Inflammatory macrophage (primary cell): ENCODE results near the gene FLT3LG.
"Not testable (repeated sequence)": the region's sequence is repeated elsewhere in the genome, so short reads cannot be mapped to it uniquely, and the experiment has no call there.

Source experiments
- DNase-seq, 2 donors: peaks; one replicate each; pipeline ENCODE4 v3.0.0-alpha.2; 2020 to 2022

FLT3LG gene

DNA sequence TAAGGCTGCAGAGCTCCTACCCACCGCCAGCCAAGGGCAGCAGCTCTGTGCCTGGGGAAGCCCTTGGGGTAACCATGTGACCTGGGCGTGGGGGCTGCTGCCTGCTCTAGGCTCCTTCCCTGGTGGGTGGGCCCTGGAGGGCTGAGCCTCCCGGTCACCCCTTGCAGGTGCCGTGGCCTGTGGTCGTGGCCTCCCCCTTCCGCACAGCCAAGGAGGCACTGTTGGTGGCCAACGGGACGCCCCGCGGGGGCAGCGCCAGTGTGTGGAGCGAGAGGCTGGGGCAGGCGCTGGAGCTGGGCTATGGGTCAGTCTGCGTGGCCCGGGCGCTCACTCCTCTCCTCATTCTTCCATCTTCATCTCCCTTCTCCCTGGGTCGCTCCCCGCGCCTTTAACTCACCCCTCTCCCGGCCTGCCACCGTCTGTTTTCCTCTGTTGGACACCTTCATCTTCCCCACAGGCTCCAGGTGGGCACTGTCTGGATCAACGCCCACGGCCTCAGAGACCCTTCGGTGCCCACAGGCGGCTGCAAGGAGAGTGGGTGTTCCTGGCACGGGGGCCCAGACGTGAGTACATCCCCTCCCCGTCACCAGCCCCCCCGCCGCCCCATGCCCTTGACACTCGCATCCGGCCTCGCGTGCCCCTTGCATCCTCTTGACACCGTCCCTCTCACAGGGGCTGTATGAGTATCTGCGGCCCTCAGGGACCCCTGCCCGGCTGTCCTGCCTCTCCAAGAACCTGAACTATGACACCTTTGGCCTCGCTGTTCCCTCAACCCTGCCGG lies 9.9 kb upstream of the FLT3LG start:
- DNase-seq, result no peak

DNA sequence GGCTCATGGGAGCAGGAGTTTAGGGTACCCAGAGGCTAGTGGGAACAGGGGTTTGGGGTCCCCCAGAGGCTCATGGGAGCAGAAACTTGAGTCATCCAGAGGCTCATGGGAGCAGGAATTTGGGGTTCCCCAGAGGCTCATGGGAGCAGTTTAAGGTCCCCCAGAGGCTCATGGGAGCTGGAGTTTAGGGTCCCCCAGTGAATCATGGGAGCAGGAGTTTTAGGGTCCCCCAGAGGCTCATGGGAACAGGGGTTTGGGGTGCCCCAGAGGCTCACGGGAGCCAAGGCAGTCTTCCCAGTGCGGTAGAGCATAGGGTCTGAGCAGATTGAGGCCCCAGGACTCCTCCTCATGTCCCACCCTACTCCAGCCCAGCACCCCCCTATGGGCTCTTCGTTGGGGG lies 8.6 kb upstream of the FLT3LG start:
- DNase-seq, result no peak

DNA sequence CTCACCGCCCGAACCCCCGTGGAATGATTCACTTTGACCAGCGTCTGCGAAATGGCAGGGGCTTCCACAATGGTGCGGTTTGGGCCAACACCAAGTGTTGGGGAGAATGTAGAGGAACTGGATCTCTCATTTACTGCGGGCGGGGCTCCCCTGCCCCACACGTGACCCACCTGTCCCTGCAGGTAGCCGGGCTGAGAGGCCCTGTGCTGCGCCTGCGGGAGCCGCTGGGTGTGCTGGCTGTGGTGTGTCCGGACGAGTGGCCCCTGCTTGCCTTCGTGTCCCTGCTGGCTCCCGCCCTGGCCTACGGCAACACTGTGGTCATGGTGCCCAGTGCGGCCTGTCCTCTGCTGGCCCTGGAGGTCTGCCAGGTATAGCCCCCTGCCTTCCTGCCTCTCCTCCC lies 5.8 kb upstream of the FLT3LG start:
- no peak for DNase-seq

DNA sequence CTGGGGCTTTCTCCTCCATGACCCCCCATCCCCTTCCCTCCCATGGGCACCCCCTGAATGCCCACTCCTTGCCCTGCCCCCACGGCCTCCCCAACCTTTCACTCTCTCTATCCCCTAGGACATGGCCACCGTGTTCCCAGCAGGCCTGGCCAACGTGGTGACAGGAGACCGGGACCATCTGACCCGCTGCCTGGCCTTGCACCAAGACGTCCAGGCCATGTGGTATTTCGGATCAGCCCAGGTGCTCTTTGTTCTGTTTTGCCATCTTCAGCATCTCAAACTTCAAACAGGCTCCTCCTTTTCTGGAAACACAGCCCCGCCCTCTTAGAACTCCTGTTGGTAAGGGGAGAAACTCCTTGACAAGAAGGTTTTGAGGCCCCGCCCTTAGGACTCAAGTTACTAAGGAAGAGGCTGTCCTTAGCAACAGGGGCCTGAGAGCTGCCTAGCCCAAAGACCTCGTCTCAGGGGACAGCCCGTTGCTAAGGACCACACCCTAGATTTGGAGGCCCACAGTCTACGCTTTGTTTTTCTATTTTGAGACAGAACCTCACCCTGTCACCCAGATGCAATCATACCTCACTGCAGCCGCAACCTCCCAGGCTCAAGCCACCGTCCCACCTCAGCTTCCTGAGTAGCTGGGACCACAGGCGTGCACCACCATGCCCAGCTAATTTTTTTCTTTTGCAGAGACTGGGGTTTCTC lies 5.1 kb upstream of the FLT3LG start:
- DNase-seq, result peak; percentile 20 to 66

DNA sequence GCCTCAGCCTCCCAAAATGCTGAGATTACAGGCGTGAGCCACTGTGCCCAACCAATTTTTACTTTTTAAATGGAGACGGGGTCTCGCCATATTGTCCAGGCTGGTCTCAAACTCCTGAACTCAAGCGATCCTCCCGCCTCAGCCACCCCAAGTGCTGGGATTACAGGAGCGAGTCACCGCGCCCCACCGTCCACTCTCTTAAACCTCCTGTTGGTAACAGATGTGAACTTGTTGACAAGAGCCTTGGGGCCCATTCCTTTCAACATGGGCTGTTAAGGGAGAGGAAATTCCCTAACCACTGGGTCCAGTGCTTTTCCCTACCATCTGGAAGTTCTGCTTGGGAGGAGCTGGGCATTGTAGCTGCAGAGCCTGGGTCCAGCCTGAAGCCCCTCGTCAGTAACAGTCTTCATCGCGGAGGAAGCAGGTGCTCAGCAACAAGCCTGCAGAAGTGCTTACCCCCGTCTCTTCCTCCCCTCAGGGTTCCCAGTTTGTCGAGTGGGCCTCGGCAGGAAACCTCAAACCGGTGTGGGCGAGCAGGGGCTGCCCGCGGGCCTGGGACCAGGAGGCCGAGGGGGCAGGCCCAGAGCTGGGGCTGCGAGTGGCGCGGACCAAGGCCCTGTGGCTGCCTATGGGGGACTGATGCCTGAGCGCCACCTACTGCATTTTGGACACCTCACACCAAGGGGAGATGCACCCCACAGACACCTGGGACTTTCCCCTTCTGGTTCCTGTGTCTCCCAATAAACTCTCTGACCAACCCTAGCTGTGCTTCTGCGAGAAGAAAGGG lies 4.0 kb upstream of the FLT3LG start:
- peak; percentile 33 to 71 for DNase-seq

DNA sequence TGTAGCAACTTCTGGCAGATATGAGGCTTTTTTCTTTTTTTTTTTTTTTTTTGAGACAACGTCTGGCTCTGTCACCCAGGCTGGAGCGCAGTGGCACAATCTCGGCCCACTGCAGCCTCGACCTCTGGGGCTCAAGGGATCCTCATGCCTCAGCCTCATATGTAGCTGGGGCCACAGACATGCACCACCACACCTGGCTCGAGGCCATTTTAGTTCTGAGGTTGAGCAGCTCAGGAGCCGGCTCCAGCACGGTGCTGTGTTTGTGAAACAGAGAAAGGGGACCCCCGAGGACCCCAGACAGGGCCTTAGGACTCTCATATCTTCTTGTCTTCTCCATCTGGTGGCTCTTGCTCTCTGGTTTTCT lies 3.4 kb upstream of the FLT3LG start:
- DNase-seq, result no peak

DNA sequence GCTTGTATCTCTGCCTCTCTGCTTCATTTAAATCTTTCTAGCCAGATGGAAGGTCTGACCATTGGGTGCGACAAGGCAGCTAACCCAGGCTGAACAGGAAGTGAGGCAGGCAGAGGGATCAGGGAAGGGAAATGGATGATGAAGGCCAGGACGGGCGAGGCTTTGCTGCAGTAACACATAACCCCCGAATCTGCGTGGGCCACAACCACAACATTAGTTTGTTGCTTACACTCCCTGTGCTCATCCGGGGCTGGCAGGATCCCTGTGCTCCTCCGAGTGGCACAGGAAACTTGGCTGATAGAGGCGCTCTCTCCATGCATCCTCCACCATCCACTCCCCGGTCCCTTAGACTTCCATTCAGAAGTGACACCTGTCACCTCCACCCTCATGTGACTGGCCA lies 1.1 kb upstream of the FLT3LG start:
- DNase-seq, result peak in 1 of 2 donors; percentile 9

DNA sequence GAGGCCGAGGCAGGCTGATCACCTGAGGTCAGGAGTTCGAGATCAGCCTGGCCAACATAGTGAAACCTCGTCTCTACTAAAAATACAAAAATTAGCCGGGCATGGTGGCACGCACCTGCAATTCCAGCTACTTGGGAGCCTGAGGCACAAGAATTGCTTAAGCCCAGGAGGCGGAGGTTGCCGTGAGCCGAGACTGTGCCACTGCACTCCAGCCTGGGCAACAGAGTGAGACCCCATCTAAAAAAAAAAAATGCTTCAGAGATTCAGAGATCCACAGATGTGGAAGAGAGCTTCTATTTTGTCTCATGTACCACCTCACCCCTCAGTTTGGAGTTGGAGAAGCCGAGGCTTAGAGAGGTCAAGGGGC lies 531 bp upstream of the FLT3LG start:
- DNase-seq, result not testable (repeated sequence)

DNA sequence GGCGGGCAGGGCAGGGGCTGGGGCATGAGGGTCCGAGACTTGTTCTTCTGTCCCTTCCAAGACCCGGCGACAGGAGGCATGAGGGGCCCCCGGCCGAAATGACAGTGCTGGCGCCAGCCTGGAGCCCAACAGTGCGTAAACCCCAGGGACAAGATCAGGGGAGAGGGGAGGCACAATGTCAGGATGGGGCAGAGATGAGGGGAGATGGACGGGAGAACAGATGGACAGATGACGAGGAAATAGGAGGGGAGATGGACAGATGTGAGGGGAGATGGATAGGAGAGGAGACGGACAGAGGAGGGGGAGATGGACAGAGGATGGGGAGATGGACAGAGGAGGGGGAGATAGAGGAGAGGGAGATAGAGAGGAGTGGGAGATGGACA lies 518 bp downstream of the FLT3LG start:
- DNase-seq, result no peak

DNA sequence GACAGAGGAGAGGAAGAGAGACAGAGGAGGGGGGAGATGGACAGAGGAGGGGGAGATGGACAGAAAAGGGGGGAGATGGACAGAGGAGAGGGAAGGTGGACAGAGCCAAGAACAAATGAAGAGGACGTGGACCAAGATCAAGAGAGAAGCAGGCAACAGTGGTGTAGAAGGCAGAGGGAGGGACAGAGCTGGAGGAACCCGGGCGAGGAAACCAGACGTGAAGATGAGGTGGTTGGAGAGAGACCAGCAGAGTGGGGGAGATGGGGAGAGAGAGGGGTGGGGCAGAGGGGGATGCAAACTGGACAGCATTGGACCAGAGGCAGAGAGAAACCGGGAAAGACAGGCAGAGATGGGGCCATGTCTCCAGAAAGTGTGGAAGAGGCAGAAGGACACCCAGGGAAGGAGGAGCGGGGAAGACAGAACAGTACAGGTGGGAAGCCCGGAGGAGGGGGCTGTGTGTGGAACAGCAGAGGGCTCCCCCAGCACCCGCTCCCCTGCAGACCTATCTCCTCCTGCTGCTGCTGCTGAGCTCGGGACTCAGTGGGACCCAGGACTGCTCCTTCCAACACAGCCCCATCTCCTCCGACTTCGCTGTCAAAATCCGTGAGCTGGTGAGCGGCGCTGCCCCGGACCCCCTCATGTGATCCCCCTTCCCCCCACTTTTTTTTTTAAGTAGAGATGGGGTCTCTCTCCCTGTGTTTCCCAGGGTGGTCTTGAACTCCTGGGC lies 1.3 kb downstream of the FLT3LG start:
- DNase-seq, result no peak

DNA sequence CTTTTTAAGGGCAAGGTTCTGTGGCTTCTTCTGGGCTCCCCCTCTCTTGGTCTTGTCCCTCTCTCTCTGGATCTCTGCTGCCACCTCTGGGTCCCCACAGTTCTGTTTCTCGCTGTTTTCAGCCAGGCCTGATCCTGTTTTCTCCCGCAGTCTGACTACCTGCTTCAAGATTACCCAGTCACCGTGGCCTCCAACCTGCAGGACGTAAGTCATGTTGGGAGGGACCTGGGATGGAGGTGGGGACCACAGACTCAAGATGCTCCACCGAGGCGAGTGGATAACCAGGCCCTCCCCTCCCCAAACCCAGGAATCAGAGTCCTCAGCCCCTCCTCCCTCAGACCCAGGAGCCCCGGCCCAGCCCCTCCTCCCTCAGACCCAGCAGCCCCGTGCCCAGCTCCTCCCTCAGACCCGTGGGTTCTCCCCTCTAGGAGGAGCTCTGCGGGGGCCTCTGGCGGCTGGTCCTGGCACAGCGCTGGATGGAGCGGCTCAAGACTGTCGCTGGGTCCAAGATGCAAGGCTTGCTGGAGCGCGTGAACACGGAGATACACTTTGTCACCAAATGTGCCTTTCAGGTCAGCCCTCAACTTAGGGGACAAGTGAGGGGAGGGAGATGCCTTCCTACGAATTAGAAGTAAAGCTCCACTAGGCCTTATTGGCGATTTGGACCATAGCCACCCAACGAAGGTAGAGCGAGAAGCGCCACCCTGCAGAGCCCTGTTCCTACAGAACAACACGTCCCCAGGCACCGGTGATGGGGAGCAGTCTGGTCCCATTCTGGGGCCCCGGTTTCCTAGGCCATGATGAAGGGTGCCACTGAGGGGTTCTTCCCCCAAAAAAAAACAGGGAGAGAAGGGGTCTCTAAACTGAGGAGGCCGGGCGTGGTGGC lies 2.2 kb downstream of the FLT3LG start:
- peak; percentile 13 to 38 for DNase-seq

DNA sequence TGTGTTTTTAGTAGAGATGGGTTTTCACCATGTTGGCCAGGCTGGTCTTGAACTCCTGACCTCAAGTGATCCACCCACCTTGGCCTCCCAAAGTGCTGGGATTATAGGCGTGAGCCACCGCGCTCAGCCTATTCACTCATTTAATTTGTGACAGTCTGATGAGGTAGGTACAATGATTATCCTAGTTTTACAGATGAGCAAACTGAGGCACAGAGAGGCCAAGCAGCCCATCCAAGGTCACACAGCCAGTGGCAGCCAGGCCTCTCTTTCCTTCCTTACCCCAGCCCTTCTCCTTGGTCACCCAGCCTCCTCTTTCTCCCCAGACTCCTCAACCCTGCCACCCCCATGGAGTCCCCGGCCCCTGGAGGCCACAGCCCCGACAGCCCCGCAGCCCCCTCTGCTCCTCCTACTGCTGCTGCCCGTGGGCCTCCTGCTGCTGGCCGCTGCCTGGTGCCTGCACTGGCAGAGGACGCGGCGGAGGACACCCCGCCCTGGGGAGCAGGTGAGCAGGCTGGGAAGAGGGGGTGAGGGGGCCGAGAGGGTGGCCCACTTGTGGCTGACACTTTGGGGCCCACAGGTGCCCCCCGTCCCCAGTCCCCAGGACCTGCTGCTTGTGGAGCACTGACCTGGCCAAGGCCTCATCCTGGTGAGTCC lies 6.1 kb downstream of the FLT3LG start:
- DNase-seq, result no peak

DNA sequence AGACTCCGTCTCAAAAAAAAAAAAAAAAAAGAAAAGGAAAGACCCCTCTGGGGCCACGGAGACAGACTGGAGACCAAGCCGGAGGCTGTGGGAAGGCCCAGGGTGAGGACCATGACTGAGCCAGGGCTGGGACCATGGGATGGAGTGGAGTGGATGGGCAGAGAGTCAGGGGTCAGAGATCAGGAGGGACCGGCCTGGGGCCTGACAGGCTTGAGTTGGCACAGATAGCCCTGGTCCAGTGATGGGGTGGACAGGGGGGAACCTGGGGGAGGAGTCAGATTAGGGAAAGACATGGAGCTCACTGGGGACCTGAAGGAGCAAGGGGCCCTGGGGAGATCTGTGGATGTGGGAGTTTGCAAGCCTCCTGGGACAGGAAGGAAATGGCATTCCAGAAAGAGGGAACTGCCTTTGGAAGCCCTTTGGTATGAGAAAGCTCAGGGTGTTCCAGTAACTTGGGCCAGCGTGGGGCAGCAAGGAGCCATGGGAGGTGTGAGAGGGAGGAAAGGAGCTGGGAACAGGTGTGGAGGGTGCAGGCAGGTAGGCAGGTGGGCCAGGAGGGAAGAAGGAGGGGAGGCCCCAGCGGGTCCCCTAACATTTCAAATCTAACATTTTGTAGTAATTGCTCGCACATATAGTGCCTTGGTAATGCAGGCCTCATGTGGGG lies 7.1 kb downstream of the FLT3LG start:
- no peak for DNase-seq

DNA sequence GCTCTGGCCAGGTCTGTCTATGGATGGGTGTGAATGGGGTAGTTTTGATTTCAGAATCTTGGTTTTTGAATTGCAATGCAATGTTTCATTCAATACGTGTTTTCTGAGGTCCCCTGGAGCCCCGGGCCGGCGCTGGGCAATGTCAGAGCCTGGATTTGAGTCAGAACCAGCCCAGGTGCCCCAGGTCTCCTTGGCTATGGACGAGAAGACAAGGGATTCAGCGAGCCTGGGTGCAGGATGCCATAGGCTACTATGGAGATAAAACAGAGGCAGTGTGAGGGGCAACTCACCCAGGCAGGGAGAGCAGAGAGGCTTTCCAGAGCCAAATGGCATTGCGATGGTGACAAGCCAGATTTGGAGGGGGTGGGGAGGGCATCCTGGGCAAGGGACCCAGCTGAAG lies 12.2 kb downstream of the FLT3LG start:
- DNase-seq, result no peak

DNA sequence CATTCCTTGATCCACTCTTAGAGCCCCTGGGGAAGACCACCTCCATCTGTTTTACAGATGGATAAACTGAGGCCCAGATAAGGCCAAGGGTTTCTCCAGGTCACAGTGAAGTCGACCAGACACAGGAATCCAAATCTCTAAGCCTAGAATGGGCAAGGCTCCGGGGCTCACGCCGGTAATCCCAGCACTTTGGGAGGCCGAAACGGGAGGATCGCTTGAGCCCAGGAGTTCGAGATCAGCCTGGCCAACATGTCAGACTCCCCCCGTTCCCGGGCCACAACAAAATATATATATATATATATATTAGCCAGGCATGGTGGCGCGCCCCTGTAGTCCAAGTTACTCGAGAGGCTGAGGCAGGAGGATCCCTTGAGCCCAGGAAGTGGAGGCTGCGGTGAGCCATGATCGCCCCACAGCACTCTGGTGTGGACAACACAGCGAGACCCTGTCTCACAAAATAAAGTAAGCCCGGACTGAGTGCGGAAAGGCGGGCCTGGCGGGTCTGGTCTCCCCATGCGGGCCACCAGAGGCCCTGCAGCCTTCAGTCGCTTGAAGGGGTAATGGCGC lies 12.8 kb downstream of the FLT3LG start:
- DNase-seq, result no peak

DNA sequence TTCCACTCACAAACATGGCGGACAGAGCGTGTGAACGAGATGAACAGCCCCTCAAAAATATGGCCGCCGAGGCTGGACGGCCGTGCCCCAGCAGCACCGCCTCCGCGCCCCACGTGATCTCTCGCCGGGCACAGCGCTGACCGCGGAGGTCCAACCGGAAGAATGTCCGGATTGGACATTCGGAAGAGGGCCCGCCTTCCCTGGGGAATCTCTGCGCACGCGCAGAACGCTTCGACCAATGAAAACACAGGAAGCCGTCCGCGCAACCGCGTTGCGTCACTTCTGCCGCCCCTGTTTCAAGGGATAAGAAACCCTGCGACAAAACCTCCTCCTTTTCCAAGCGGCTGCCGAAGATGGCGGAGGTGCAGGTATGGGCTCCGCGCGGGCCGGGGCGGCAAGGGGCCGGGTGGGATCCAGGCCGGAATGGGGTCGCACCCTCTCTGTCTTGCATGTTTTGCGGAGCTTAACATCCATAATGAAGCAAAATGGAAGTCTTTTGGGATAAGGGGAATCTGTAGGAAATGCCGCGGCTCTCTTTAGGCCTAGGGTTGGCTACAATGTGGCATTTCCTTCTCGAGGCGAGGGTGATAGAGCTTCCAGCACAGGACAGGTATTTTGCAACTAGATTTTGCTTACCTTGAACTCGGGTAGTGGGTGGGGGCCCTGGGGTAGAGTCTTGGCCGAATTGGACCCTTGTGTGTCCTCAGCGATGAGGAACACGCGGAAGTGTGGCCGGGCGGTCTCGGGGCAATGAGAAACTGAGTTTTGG lies 13.4 kb downstream of the FLT3LG start, which contains the start of gene RPL13A:
Gene RPL13A, plus strand, starts transcription at position 332 of the 769 bp plus-strand sequence. Its CDS starts 22 bp downstream, at position 354.
- peak; percentile 100 for DNase-seq

DNA sequence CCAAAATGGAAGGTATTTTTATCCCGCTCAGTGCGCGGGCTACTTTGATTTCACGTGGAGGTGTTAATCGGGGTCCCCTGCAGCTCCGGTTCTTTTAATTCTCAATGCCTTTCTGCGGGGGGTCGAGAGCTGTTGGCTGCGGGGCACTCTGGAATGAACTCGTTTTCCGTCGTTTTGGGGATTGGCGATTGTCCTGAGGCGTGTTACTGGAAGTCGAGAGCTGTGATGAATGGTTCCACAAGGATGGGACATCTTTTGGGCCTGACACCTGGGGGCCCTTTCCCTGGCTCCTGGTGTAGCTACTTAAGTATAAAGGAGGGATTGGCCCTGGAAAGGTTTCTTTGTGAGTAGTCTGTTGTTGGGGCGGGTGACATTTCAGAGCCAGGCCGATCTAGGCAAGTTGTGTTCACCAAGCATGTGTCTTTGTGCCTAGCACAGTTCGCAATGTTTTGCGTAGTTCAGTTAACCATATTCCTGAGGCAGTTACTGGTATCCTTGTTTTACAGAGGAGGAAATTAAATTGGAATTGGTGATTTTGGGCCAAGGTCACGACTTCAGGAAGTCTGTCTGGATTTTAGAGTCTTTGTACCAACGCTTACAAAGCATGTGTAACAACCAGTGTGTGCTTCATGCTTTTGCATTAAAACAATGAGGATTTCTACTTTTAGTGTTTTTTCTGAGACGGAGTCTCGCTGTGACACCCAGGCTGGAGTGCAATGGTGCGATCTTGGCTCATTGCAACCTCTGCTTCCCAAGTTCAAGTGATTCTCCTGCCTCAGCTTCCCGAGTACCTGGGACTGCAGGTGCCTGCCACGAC lies 14.2 kb downstream of the FLT3LG start:
- no peak for DNase-seq

DNA sequence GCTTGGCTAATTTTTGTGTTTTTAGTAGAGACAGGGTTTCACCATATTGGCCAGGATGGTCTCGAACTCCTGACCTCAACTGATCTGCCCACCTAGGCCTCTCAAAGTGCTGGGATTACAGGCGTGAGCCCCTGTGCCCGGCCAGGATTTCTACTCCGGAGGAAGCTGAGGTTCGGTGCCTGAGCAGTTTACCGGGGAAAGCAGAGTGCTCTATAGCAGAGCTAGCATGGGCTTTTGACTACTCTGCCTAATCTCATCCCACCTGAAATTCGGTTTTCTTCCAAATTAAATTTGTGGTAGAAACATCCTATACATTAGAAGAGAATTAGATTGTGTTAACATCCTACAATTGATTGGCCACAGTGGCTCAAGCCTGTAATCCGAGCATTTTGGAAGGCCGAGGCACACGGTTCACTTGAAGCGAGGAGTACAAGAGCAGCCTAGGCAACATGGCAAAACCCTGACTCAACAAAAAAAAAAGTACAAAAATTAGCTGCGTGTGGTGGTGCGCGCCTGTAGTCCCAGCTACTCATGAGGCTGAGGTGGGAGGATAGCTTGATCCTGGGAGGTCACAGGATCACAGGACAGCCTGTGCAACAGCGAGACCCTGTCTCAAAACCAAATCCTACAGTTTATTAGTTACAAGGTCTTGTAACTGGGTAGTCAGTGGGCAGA lies 15.0 kb downstream of the FLT3LG start:
- no peak for DNase-seq
